ENCODE data around the gene DUSP1.

DUSP1 gene

GRCh38 chr5:172765766-172766286 lies 5.2 kb downstream of the DUSP1 start:
- DNase-seq (ENCODE audit: low read depth): no peak
- no peak overlapping the region; the same call in 1 of the 2 replicates for H3K4me3 ChIP-seq (ENCODE audit: low read depth, low read length)
- no peak for TF ChIP-seq CTCF (IDR thresholded peaks at IDR 0.05; ENCODE audit: low read depth, low read length, missing control alignments)

DNA sequence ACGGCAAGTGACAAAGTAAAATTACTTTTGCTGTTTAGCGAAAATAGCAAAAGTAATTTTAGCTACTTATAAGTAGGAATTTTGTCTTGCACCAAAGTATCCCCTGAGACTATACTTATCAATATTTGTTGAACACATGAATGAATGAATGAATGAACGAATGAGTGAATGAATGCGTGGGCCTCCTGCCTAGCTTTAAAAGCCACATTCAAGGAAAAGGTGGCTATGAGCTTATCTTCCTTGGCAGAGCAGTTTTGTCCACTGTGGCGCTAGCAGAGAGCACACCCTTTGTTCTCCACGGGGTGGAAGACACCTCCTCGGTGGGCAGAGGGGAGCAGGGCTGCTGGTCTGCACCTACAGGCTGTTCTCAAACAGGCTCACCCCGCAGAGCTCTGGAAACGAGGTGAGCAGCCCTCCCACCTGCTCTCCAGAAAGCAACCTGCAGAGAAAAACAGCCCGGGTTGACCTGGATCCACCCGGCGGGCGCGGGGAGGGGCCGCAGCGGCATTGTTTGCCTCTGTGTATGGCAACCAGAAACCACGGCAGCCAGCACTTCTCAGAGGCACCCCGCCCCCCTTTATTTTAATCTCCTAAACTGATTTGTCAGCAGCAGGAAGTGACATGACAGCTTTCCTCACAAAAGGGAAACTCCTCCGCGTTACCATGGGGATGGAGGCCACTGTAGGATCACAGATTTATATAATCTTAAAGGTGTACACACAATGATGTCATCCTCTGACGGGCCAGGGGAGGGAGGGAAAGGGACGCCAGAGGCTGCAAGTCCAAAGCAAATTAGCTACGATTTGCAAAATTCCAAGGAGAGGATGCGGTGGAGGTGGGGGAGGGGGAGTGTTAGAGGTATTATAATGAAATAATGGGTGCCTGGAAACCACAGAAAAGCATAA lies 5.9 kb downstream of the DUSP1 start:
- TF ChIP-seq CTCF (IDR thresholded peaks at IDR 0.05; ENCODE audit: low read depth, low read length, missing control alignments): no peak
- peak overlapping the region; percentile 65 for H3K4me3 ChIP-seq (ENCODE audit: low read depth, low read length)
- DNase-seq (ENCODE audit: low read depth): peak; percentile 83

- TF ChIP-seq CTCF (IDR thresholded peaks at IDR 0.05; ENCODE audit: low read depth, low read length, missing control alignments): no peak
- H3K4me3 ChIP-seq (ENCODE audit: low read depth, low read length): no peak overlapping the region
- DNase-seq (ENCODE audit: low read depth): no peak
Measured at GRCh38 chr5:172763120-172763464, 7.9 kb downstream of the DUSP1 start.

DNA sequence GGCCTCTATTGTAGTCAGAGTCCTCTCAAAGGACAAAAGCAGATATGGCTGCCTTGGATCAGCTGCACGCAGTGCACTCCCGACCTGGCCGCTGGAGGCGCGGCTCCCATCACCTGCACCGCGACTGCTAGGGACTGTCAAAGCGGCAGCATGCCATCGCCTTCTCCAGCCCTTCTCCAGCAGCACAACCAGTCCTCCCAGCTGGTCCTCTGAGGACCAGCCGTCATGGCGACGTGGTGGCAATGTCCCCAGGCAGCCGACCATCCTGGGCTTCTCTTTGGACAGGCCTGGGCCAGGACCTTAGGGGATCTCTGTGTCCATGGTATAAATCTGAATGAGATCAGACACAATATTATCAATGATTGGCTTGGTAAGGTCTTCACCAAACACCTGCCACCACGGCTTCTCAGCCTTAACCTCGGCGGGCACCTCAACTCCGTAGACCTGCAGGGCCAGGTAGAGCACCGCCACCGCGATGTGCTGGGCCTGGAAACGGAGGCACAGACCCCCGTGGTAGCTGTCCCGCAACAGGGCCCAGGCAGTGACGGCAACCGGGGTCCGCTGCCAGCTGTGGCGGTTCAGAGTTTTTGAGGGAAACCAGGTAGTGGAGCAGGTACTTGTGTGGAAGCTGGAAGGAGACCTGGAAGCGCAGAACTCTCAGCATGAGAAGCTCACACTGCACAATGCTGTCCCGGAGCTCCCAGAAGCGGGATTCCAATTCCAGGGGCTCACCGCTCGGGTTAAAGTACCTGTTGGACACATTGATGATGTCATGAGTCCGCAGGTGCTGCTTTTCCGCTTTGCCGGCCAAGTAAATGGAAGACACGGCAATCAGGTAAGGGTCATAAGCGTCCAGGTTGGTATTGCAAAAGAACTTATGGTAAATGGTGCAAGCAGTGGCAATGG lies 8.5 kb downstream of the DUSP1 start:
- H3K4me3 ChIP-seq (ENCODE audit: low read depth, low read length): no peak overlapping the region
- no peak for TF ChIP-seq CTCF (IDR thresholded peaks at IDR 0.05; ENCODE audit: low read depth, low read length, missing control alignments)
- no peak for DNase-seq (ENCODE audit: low read depth)

- no peak for TF ChIP-seq CTCF (IDR thresholded peaks at IDR 0.05; ENCODE audit: low read depth, low read length, missing control alignments)
- DNase-seq (ENCODE audit: low read depth): no peak
- H3K4me3 ChIP-seq (ENCODE audit: low read depth, low read length): no peak overlapping the region
Measured at GRCh38 chr5:172760959-172761358, 10.0 kb downstream of the DUSP1 start.

DNA sequence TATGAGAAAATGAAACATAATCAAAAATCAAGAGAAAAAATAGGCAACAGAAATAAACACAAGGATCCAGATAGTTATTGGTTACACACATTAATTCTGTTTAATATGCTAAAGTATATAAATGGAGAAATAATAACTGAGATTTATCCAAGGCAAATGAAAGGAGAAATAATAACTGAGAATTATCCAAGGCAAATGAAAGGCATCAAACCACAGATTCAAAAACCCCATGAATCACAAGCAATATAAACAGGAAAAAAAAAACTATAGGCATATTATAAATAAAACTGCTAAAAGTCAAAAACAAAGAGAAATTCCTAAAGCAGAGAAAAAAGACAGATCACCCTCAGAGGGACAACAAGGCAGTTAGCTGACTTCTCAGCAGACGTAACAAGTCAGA lies 10.9 kb downstream of the DUSP1 start:
- no peak for DNase-seq (ENCODE audit: low read depth)
- no peak overlapping the region for H3K4me3 ChIP-seq (ENCODE audit: low read depth, low read length)
- TF ChIP-seq CTCF (IDR thresholded peaks at IDR 0.05; ENCODE audit: low read depth, low read length, missing control alignments): no peak

All from GM12864 (cell line).